ENCODE data around the gene ACP3.
"Not testable (repeated sequence)": the region's sequence is repeated elsewhere in the genome, so short reads cannot be mapped to it uniquely, and the experiment has no call there.

The ACP3 gene

DNA sequence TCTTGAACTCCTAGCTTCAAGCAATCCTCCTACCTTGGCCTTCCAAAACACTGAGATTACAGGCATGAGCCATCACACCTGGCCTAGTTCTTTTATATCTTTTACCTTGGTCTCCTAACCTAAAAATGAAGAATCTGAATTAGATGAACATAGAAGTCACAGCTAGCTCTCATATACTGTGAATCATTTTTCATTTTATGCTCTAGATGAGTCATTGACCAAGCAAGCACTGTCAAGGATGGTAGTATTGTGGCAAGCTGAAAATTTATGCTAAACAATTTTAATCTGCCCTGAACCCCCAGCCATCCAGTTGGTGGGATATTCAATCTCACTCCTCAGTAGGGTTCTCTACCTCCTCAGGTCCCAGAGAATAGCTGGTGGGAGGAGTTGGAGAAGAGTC, 51.8 kb downstream of the ACP3 start:
- Histone ChIP-seq H3K27me3 (replicated peaks; ENCODE audit: control insufficient read depth, insufficient read depth, low read length) (no peaks in the 10 kb centered on the region), H3K36me3 (ENCODE audit: control insufficient read depth, insufficient read depth, low read length) (no peaks in the 10 kb centered on the region), H3K4me3 (replicated peaks; ENCODE audit: low read depth, low read length) (no peak overlapping the region)
- TF ChIP-seq, protein P1, sequence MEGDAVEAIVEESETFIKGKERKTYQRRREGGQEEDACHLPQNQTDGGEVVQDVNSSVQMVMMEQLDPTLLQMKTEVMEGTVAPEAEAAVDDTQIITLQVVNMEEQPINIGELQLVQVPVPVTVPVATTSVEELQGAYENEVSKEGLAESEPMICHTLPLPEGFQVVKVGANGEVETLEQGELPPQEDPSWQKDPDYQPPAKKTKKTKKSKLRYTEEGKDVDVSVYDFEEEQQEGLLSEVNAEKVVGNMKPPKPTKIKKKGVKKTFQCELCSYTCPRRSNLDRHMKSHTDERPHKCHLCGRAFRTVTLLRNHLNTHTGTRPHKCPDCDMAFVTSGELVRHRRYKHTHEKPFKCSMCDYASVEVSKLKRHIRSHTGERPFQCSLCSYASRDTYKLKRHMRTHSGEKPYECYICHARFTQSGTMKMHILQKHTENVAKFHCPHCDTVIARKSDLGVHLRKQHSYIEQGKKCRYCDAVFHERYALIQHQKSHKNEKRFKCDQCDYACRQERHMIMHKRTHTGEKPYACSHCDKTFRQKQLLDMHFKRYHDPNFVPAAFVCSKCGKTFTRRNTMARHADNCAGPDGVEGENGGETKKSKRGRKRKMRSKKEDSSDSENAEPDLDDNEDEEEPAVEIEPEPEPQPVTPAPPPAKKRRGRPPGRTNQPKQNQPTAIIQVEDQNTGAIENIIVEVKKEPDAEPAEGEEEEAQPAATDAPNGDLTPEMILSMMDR (IDR thresholded peaks at IDR 0.05; ENCODE audit: insufficient read depth, low read length, poor library complexity, severe bottlenecking), result no peak
- no peak for DNase-seq (ENCODE audit: extremely low read depth, insufficient read length)

DNA sequence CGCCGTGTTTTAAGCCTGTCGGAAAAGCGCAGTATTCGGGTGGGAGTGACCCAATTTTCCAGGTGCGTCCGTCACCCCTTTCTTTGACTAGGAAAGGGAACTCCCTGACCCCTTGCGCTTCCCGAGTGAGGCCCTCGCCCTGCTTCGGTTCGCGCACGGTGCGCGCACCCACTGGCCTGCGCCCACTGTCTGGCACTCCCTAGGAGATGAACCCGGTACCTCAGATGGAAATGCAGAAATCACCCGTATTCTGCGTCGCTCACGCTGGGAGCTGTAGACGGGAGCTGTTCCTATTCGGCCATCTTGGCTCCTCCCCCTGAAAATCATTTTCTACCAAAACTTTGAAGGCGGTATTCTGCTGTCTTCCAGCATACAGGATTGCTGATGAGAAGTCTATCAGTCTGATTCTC, 59.7 kb downstream of the ACP3 start:
- peak overlapping the region; percentile 46 for H3K4me3 ChIP-seq (replicated peaks; ENCODE audit: low read depth, low read length)
- H3K27me3 ChIP-seq (replicated peaks; ENCODE audit: control insufficient read depth, insufficient read depth, low read length); DNase-seq (ENCODE audit: extremely low read depth, insufficient read length); H3K36me3 ChIP-seq (ENCODE audit: control insufficient read depth, insufficient read depth, low read length): not testable (repeated sequence)

DNA sequence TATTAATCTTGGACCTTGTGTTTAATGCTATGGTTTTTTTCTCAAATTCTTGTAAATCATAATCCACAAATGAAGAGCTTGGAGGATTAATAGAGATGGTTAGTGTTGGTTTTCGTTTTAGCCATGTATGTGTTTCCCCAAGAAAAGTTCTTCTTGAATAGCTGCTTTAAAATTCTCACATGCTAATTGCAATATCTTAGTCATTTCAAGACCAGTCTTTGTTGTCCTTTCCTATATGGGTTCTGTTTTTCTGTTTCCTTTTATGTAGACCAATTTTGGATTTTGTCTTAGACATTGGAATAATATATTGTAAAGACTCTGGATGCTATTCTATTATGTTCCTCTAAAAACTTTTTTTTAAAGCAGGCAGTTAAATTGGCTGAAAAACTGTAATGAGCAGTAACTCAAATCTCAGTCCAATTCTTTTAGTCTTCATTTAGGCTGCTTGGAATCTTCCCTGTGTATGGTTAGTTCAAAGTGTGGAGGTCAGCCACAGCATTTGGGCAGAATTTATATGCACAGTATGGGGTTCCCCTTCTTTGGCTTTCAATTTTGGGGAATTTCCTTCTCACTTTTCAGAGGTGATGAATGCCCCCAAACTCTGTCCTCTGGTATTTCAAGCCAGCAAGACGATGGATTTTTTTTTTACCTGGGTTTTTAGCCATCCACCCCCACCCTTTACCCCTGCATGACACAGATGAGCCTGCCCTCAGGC, 61.0 kb downstream of the ACP3 start:
- DNase-seq (ENCODE audit: extremely low read depth, insufficient read length), result peak; percentile 44
- H3K36me3 ChIP-seq (ENCODE audit: control insufficient read depth, insufficient read depth, low read length), result no peaks in the 10 kb centered on the region
- no peak overlapping the region; the same call in 1 of the 2 replicates for H3K4me3 ChIP-seq (replicated peaks; ENCODE audit: low read depth, low read length)
- TF ChIP-seq, protein P1 (IDR thresholded peaks at IDR 0.05; ENCODE audit: insufficient read depth, low read length, poor library complexity, severe bottlenecking), result no peak
- H3K27me3 ChIP-seq (replicated peaks; ENCODE audit: control insufficient read depth, insufficient read depth, low read length), result no peaks in the 10 kb centered on the region

DNA sequence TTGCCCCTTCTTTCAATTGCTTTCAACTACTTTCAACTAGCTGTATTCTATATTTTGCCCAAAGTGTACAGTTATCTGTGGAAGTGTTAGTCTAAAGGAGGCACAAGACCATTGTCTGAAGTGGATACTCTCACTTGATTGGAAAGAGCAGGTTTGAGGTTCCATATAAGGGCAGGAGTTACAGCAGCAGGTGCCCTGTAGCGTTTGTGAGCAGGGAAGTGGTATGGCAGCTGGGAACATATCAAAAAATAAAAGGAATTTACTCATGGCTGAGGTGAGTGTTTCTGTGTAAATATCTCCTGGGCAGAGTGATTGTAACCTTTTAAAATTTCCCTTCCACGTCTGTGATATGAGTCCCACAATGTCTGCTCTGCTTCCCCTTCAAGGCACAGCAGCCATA, 61.6 kb downstream of the ACP3 start:
- no peak for DNase-seq (ENCODE audit: extremely low read depth, insufficient read length)

DNA sequence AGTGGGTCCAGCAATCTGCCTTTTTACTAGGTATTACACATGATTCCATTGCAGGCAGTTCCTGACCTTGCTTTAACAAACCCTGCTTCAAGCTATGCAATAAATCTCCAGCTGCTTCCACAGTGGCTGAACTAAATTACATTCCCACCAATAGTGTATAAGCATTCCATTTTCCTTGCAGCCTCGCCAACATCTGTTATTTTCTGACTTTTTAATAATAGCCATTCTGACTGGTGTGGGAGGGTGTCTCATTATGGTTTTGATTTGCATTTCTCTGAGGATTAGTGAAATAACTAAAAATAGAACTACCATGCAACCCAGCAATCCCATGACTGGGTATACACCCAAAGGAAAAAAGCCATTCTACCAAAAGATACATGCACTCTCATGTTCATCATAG, 63.7 kb downstream of the ACP3 start:
- H3K4me3 ChIP-seq (replicated peaks; ENCODE audit: low read depth, low read length), result no peak overlapping the region
- TF ChIP-seq, protein P1 (IDR thresholded peaks at IDR 0.05; ENCODE audit: insufficient read depth, low read length, poor library complexity, severe bottlenecking), result no peak
- no peaks in the 10 kb centered on the region for H3K27me3 ChIP-seq (replicated peaks; ENCODE audit: control insufficient read depth, insufficient read depth, low read length)
- no peaks in the 10 kb centered on the region for H3K36me3 ChIP-seq (ENCODE audit: control insufficient read depth, insufficient read depth, low read length)
- no peak for DNase-seq (ENCODE audit: extremely low read depth, insufficient read length)

More for the DNA sequence above, 61.6 kb downstream of the ACP3 start:
- no peaks in the 10 kb centered on the region for H3K36me3 ChIP-seq (ENCODE audit: control insufficient read depth, insufficient read depth, low read length)
- TF ChIP-seq, protein P1 (IDR thresholded peaks at IDR 0.05; ENCODE audit: insufficient read depth, low read length, poor library complexity, severe bottlenecking), result no peak
- H3K4me3 ChIP-seq (replicated peaks; ENCODE audit: low read depth, low read length), result peak overlapping the region; percentile 25
- no peaks in the 10 kb centered on the region for H3K27me3 ChIP-seq (replicated peaks; ENCODE audit: control insufficient read depth, insufficient read depth, low read length)

DNA sequence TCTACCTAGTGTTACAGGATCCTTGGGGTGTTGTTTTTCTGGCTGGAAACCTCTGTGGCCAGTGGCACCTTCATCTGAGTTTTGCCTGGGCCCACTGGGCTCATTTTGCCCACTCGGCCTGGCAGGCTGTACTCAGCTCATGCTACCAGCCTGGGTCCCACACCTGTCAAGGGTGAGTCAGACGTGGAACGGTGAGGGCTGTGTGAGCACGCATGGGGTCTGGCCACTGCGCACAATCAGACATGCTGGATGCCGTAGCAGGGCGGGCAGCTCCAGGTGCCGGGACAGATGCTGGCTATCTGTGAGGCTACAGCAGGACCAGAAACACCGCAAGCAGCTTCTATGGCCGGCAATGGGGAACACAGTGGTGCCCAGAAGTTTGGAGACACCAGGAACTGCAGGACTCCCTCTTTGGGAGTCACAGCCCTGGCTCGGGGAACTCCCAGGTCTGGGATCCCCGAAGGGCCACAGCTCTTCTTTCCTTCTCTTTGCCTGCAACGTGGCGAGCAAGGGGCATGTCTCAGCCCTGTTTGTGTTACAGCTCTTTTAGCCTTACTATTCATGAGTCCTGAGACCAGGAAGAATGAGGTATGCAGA, 64.2 kb downstream of the ACP3 start:
- Histone ChIP-seq H3K36me3 (ENCODE audit: control insufficient read depth, insufficient read depth, low read length) (no peaks in the 10 kb centered on the region), H3K4me3 (replicated peaks; ENCODE audit: low read depth, low read length) (no peak overlapping the region), H3K27me3 (replicated peaks; ENCODE audit: control insufficient read depth, insufficient read depth, low read length) (no peaks in the 10 kb centered on the region)
- DNase-seq (ENCODE audit: extremely low read depth, insufficient read length), result peak; percentile 18
- TF ChIP-seq, protein P1 (IDR thresholded peaks at IDR 0.05; ENCODE audit: insufficient read depth, low read length, poor library complexity, severe bottlenecking), result no peak
